DND-41 (cell line): ENCODE measurements around the gene OR6K3.
"Not testable (repeated sequence)": the region's sequence is repeated elsewhere in the genome, so short reads cannot be mapped to it uniquely, and the experiment has no call there.

ENCODE experiments used
- ATAC-seq: fragments of 200-7000 bp; cut with Tn5 transposase; 3 replicates; pipeline ENCODE4 v1.9.1; 2021; ENCODE audit warnings: low read depth; ENCODE audit not compliant: insufficient read depth
- DNase-seq: peaks from one replicate; pipeline ENCODE4 v3.0.0-alpha.2; 2020
- H2AFZ ChIP-seq: 2 replicates; pipeline ENCODE4 v1.6.0; 2012; ENCODE audit warnings: low read depth, low read length
- H3K27ac ChIP-seq: 2 replicates; pipeline ENCODE4 v1.5.1; 2012; ENCODE audit warnings: low read length, inconsistent platforms
- H3K27me3 ChIP-seq: fragments of 200-600 bp; sonication (generic); 2 replicates; pipeline ENCODE4 v1.6.0; 2012; ENCODE audit warnings: low read length, mild to moderate bottlenecking, inconsistent platforms; ENCODE audit not compliant: insufficient read depth, poor library complexity
- H3K36me3 ChIP-seq: 2 replicates; pipeline ENCODE4 v1.5.1; 2012; ENCODE audit warnings: low read length, inconsistent platforms; ENCODE audit not compliant: insufficient read depth
- H3K4me1 ChIP-seq: 2 replicates; pipeline ENCODE4 v1.5.1; 2012; ENCODE audit warnings: mild to moderate bottlenecking, low read length; ENCODE audit not compliant: insufficient read depth
- H3K4me2 ChIP-seq: 2 replicates; pipeline ENCODE4 v1.6.0; 2012; ENCODE audit warnings: mild to moderate bottlenecking, moderate library complexity, low read length, inconsistent platforms; ENCODE audit not compliant: insufficient read depth
- H3K4me3 ChIP-seq, 2 experiments: fragments of 200-600 bp in 1 of 2; shearing (Covaris generic) in 1 of 2; 2 replicates each; pipeline ENCODE4 v1.5.1; 2012 to 2016; ENCODE audit warnings: inconsistent platforms in 2 of 2, low read length in 2 of 2, mild to moderate bottlenecking in 2 of 2, low read depth in 1 of 2, moderate library complexity in 1 of 2
- H3K79me2 ChIP-seq: 2 replicates; pipeline ENCODE4 v1.6.0; 2012; ENCODE audit warnings: low read length, inconsistent platforms; ENCODE audit not compliant: insufficient read depth
- H3K9ac ChIP-seq: 2 replicates; pipeline ENCODE4 v1.6.0; 2012; ENCODE audit warnings: low read depth, mild to moderate bottlenecking, inconsistent platforms, low read length, moderate library complexity
- H3K9me3 ChIP-seq: 2 replicates; pipeline ENCODE4 v1.5.1; 2012; ENCODE audit warnings: low read length, moderate library complexity, mild to moderate bottlenecking, inconsistent platforms; ENCODE audit not compliant: insufficient read depth, severe bottlenecking
- H4K20me1 ChIP-seq: 2 replicates; pipeline ENCODE4 v1.6.0; 2012; ENCODE audit warnings: low read length; ENCODE audit not compliant: insufficient read depth
- CTCF ChIP-seq: IDR thresholded peaks from 2 replicates; pipeline ENCODE4 v1.5.1; 2012; ENCODE audit warnings: borderline replicate concordance, low read length, moderate library complexity, mild to moderate bottlenecking; ENCODE audit not compliant: poor library complexity, severe bottlenecking; ENCODE audit errors: extremely low read depth
- EZH2 ChIP-seq: IDR thresholded peaks from 3 replicates; pipeline ENCODE4 v1.6.1; 2012; ENCODE audit warnings: borderline replicate concordance, low read depth, mild to moderate bottlenecking, moderate library complexity, low read length, inconsistent platforms; ENCODE audit not compliant: severe bottlenecking

Gene OR6K3

GRCh38 chr1:158691907-158692306 is 28.6 kb downstream of the OR6K3 start:
- H3K9me3 ChIP-seq, result no peaks in the 10 kb centered on the region
- no peak overlapping the region for H3K4me3 ChIP-seq
- TF ChIP-seq CTCF (no peak), EZH2 (no peak)
- H3K79me2 ChIP-seq, result no peaks in the 10 kb centered on the region
- ATAC-seq, result no peak
- no peaks in the 10 kb centered on the region for H4K20me1 ChIP-seq
- H3K27ac ChIP-seq, result no peak overlapping the region
- H3K4me1 ChIP-seq, result no peaks in the 10 kb centered on the region
- no peak overlapping the region for H2AFZ ChIP-seq
- H3K36me3 ChIP-seq, result no peaks in the 10 kb centered on the region
- H3K27me3 ChIP-seq, result peaks cover 13% of the 10 kb centered on the region
- no peak overlapping the region for H3K4me2 ChIP-seq
- no peak for DNase-seq
- H3K9ac ChIP-seq, result no peak overlapping the region

DNA sequence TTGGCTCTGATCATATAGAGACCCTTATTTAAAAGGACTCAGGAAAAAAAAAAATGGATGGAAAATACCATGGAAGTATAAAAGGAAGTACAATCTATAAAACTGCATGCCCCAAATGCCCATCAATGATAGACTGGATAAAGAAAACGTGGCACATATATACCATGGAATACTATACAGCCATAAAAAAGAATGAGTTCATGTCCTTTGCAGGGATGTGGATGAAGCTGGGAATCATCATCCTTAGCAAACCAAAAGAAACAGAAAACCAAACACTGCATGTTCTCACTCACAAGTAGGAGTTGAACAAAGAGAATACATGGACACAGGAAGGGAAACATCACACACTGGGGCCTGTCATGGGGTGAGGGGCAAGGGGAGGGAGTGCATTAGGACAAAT is 29.4 kb downstream of the OR6K3 start:
- not testable (repeated sequence) for H3K36me3 ChIP-seq, H3K4me1 ChIP-seq, H3K27ac ChIP-seq, DNase-seq, H3K9ac ChIP-seq, H3K79me2 ChIP-seq, ATAC-seq, H3K9me3 ChIP-seq, H3K4me3 ChIP-seq, H2AFZ ChIP-seq, H4K20me1 ChIP-seq, H3K4me2 ChIP-seq
- peaks cover 13% of the 10 kb centered on the region for H3K27me3 ChIP-seq

GRCh38 chr1:158689875-158690274 is 30.6 kb downstream of the OR6K3 start:
- Histone ChIP-seq H3K4me3 (no peak overlapping the region), H3K4me2 (no peak overlapping the region), H3K36me3 (no peaks in the 10 kb centered on the region), H2AFZ (no peak overlapping the region), H3K4me1 (no peaks in the 10 kb centered on the region), H3K9me3 (no peaks in the 10 kb centered on the region), H3K9ac (no peak overlapping the region), H3K27ac (no peak overlapping the region), H3K27me3 (peaks cover 9% of the 10 kb centered on the region), H3K79me2 (no peaks in the 10 kb centered on the region), H4K20me1 (no peaks in the 10 kb centered on the region)
- DNase-seq, result no peak
- TF ChIP-seq CTCF (no peak), EZH2 (no peak)
- ATAC-seq, result no peak

- H3K36me3 ChIP-seq, result no peaks in the 10 kb centered on the region
- no peak overlapping the region for H3K4me3 ChIP-seq
- peaks cover 6% of the 10 kb centered on the region for H3K27me3 ChIP-seq
- H2AFZ ChIP-seq, result no peak overlapping the region
- no peaks in the 10 kb centered on the region for H3K79me2 ChIP-seq
- TF ChIP-seq CTCF, result no peak
- TF ChIP-seq EZH2, result no peak
- H3K9me3 ChIP-seq, result no peaks in the 10 kb centered on the region
- no peak overlapping the region for H3K9ac ChIP-seq
- ATAC-seq (no peak), DNase-seq (no peak)
- no peaks in the 10 kb centered on the region for H4K20me1 ChIP-seq
- H3K4me2 ChIP-seq, result no peak overlapping the region
- no peak overlapping the region for H3K27ac ChIP-seq
- H3K4me1 ChIP-seq, result no peaks in the 10 kb centered on the region
These were observed 31.4 kb downstream of the OR6K3 start for GRCh38 chr1:158689110-158689509.

DNA sequence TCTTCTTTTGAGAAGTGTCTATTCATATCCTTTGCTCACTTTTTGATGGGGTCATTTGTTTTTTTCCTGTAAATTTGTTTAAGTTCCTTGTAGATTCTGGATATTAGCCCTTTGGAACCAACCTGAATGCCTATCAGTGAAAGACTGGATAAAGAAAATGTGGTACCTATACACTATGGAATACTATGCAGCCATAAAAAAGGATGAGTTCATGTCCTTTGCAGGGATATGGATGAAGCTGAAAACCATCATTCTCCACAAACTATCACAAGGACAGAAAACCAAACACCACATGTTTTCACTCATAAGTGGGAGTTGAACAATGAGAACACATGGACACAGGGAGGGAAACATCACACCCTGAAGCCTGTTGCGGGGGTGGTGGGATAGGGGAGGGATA is 32.2 kb downstream of the OR6K3 start:
- not testable (repeated sequence) for H3K9me3 ChIP-seq, H3K4me1 ChIP-seq, H3K9ac ChIP-seq, H3K79me2 ChIP-seq, H3K4me3 ChIP-seq, H2AFZ ChIP-seq, ATAC-seq, H4K20me1 ChIP-seq, H3K36me3 ChIP-seq, DNase-seq, H3K4me2 ChIP-seq, H3K27ac ChIP-seq
- peaks cover 12% of the 10 kb centered on the region for H3K27me3 ChIP-seq
